GDM1 (cell line): ENCODE measurements around the gene ERBB3.
A peak's percentile ranks its signal among the peaks of the same experiment; 100 is the strongest.
"Not testable (repeated sequence)": the region's sequence is repeated elsewhere in the genome, so short reads cannot be mapped to it uniquely, and the experiment has no call there.

Experiments
- DNase-seq: peaks from one replicate; lab custom pipeline; 2025; lab: John Stamatoyannopoulos, UW

The ERBB3 gene

GRCh38 chr12:56079723-56080555 lies at the start of gene ERBB3:
TSS of gene ERBB3 (plus strand) at chr12:56080165. CDS start at chr12:56080301, 136 bp downstream.
- DNase-seq: no peak

GRCh38 chr12:56031987-56032386 lies 48.0 kb upstream of the ERBB3 start:
- DNase-seq: no peak

- DNase-seq: no peak
Measured at GRCh38 chr12:56034586-56035332, 45.2 kb upstream of the ERBB3 start.

- DNase-seq: no peak
Measured at GRCh38 chr12:56037161-56037560, 42.8 kb upstream of the ERBB3 start.

GRCh38 chr12:56038022-56038655 lies 41.8 kb upstream of the ERBB3 start:
- DNase-seq: no peak

GRCh38 chr12:56040151-56040550 lies 39.8 kb upstream of the ERBB3 start:
- no peak for DNase-seq

- DNase-seq: no peak
Measured at GRCh38 chr12:56040963-56041551, 38.9 kb upstream of the ERBB3 start.

- DNase-seq: peak; percentile 98
Measured at GRCh38 chr12:56041552-56042429, 38.2 kb upstream of the ERBB3 start, which contains the start of gene RPS26. TSS of gene RPS26 (plus strand) at chr12:56041918. CDS start at chr12:56042167, 249 bp downstream.

- DNase-seq: not testable (repeated sequence)
Measured at GRCh38 chr12:56042430-56042813, 37.5 kb upstream of the ERBB3 start.

- no peak for DNase-seq
Measured at GRCh38 chr12:56042843-56043242, 37.1 kb upstream of the ERBB3 start.

GRCh38 chr12:56046027-56046780 lies 33.8 kb upstream of the ERBB3 start:
- no peak for DNase-seq

GRCh38 chr12:56053407-56053893 lies 26.5 kb upstream of the ERBB3 start:
- DNase-seq: no peak

GRCh38 chr12:56059964-56060363 lies 20.0 kb upstream of the ERBB3 start:
- not testable (repeated sequence) for DNase-seq

GRCh38 chr12:56061982-56062381 lies 18.0 kb upstream of the ERBB3 start:
- DNase-seq: no peak

GRCh38 chr12:56062996-56063395 lies 17.0 kb upstream of the ERBB3 start:
- DNase-seq: no peak

GRCh38 chr12:56071648-56072047 lies 8.3 kb upstream of the ERBB3 start:
- DNase-seq: no peak

GRCh38 chr12:56074396-56074795 lies 5.6 kb upstream of the ERBB3 start:
- DNase-seq: no peak

- not testable (repeated sequence) for DNase-seq
Measured at GRCh38 chr12:56077966-56078365, 2.0 kb upstream of the ERBB3 start.

- DNase-seq: no peak
Measured at GRCh38 chr12:56078427-56078826, 1.5 kb upstream of the ERBB3 start.
